Choroid plexus epithelial cell (primary cell): ENCODE data around the gene PHACTR1.

Experiments
- DNase-seq: peaks from one replicate; pipeline ENCODE4 v3.0.0-alpha.2; 2010; ENCODE audit warnings: low read depth
- H3K4me3 ChIP-seq: 2 replicates; pipeline ENCODE4 v1.5.1; 2011; ENCODE audit warnings: low read depth, mild to moderate bottlenecking, control low read depth, low read length, moderate library complexity
- CTCF ChIP-seq: conservative IDR thresholded peaks from 2 replicates; pipeline ENCODE4 v1.5.1; 2011; ENCODE audit warnings: low read depth, mild to moderate bottlenecking, control low read depth, inconsistent platforms, low read length, moderate library complexity

PHACTR1 gene

GRCh38 chr6:12987783-12988182 is 271.2 kb downstream of the PHACTR1 start:
- H3K4me3 ChIP-seq: no peak overlapping the region
- DNase-seq: no peak
- TF ChIP-seq CTCF: no peak

- no peak overlapping the region for H3K4me3 ChIP-seq
- TF ChIP-seq CTCF: no peak
- no peak for DNase-seq
Observed at GRCh38 chr6:12990162-12990561, 273.6 kb downstream of the PHACTR1 start.

- TF ChIP-seq CTCF: no peak
- H3K4me3 ChIP-seq: no peak overlapping the region
- no peak for DNase-seq
Observed at GRCh38 chr6:12991435-12991834, 274.9 kb downstream of the PHACTR1 start.

- H3K4me3 ChIP-seq: no peak overlapping the region
- no peak for DNase-seq
- no peak for TF ChIP-seq CTCF
Observed at GRCh38 chr6:12992770-12993169, 276.2 kb downstream of the PHACTR1 start.

- no peak overlapping the region for H3K4me3 ChIP-seq
- no peak for TF ChIP-seq CTCF
- DNase-seq: no peak
Observed at GRCh38 chr6:12993283-12993898, 276.8 kb downstream of the PHACTR1 start.

- H3K4me3 ChIP-seq: no peak overlapping the region
- no peak for TF ChIP-seq CTCF
Observed at GRCh38 chr6:12995419-12995818, 278.9 kb downstream of the PHACTR1 start.

GRCh38 chr6:13000537-13000936 is 284.0 kb downstream of the PHACTR1 start:
- no peak overlapping the region for H3K4me3 ChIP-seq
- TF ChIP-seq CTCF: no peak
- DNase-seq: no peak

More at GRCh38 chr6:12995419-12995818, 278.9 kb downstream of the PHACTR1 start:
- DNase-seq: no peak
